SIG-M5 treated with dmso at 0.1 percent for 504 hours (cell line): ENCODE measurements around the gene ELMO1.

ENCODE experiments used
- DNase-seq: peaks from one replicate; lab custom pipeline; 2025; ENCODE audit not compliant: unreplicated experiment; lab: John Stamatoyannopoulos, UW

The ELMO1 gene

DNA sequence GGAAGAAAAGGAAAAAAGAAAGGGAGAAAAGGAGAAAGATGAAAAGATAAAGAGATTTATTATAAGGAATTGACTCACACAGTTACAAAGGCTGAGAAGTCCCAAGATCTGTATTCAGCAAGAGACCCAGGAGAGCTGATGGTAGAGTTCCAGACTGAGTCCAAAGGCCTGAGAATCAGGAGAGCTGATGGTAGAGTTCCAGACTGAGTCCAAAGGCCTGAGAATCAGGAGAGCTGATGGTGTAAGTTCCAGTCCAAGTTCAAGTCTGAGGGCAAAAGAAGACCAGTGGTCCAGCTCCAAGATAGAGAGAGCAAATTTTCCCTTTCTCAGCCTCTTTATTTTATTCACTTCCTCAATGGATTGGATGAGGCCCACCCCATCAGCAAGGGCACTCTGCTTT is 627.0 kb downstream of the ELMO1 start:
- no peak for DNase-seq

- no peak for DNase-seq
Measured at GRCh38 chr7:36820527-36821170, 628.0 kb downstream of the ELMO1 start.

DNA sequence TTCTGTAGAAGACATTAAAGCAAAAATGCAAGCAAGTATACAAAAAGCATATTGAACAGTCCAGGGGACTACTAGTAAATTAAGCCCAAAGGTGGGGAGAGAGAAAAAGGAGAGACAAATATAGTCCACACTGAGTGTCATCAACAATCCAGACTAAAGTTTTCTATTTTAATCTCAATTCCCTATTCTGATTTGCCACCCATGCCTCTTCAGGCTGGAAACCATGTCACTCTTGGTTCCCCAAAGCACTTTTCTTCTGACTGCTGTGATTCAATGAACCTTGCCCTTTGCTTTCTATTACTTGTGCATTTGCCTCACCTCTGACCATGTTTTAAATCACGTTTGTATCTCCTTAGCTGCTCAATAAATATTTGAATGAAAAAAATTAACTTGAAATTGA is 629.0 kb downstream of the ELMO1 start:
- DNase-seq: no peak

- no peak for DNase-seq
Measured at GRCh38 chr7:36814311-36814710, 634.4 kb downstream of the ELMO1 start.

- no peak for DNase-seq
Measured at GRCh38 chr7:36811807-36812206, 636.9 kb downstream of the ELMO1 start.

- DNase-seq: no peak
Measured at GRCh38 chr7:36810489-36810888, 638.2 kb downstream of the ELMO1 start.

- no peak for DNase-seq
Measured at GRCh38 chr7:36810032-36810431, 638.6 kb downstream of the ELMO1 start.

GRCh38 chr7:36809510-36809909 is 639.2 kb downstream of the ELMO1 start:
- DNase-seq: no peak

- no peak for DNase-seq
Measured at GRCh38 chr7:36809086-36809485, 639.6 kb downstream of the ELMO1 start.

GRCh38 chr7:36806891-36807290 is 641.8 kb downstream of the ELMO1 start:
- DNase-seq: no peak
